Liver (tissue), 9 donors: Measurements from ENCODE around the gene FRYL. TPM values are rescaled to one million over a fixed set of nuclear protein-coding genes. Genes with fewer than 3 reads are reported as not detected.

ENCODE experiments used
- DNase-seq: peaks from one replicate; pipeline ENCODE4 v3.0.0-alpha.2; 2017; ENCODE audit warnings: low spot score
- H3K27ac ChIP-seq, 2 donors: one replicate each; pipeline ENCODE4 v1.7.0; 2013; ENCODE audit warnings: inconsistent platforms in 2 of 2, low read length in 2 of 2, control low read depth in 1 of 2, low read depth in 1 of 2, mild to moderate bottlenecking in 1 of 2
- H3K27me3 ChIP-seq, 4 donors: one replicate each; pipeline versions ENCODE4 v1.6.1 to v1.7.0; 2013; ENCODE audit warnings: low read length in 3 of 4, inconsistent platforms in 1 of 4, mild to moderate bottlenecking in 1 of 4, moderate library complexity in 1 of 4; ENCODE audit not compliant: control insufficient read depth in 4 of 4, insufficient read depth in 4 of 4
- H3K36me3 ChIP-seq, 4 donors: one replicate each; pipeline versions ENCODE4 v1.6.1 to v1.7.0; 2013; ENCODE audit warnings: low read length in 3 of 4, mild to moderate bottlenecking in 3 of 4, low read depth in 1 of 4, moderate library complexity in 1 of 4; ENCODE audit not compliant: control insufficient read depth in 4 of 4, insufficient read depth in 3 of 4
- H3K4me1 ChIP-seq, 4 donors: one replicate each; pipeline versions ENCODE4 v1.6.1 to v1.7.0; 2013; ENCODE audit warnings: low read length in 3 of 4, mild to moderate bottlenecking in 3 of 4, moderate library complexity in 1 of 4; ENCODE audit not compliant: control insufficient read depth in 4 of 4, insufficient read depth in 4 of 4
- H3K4me3 ChIP-seq, 3 donors: one replicate each; pipeline versions ENCODE4 v1.6.1 to v1.7.0; 2013; ENCODE audit warnings: low read length in 3 of 3, control low read depth in 1 of 3, low read depth in 1 of 3, mild to moderate bottlenecking in 1 of 3
- H3K9ac ChIP-seq, 2 donors: one replicate each; pipeline ENCODE4 v1.7.0; 2013; ENCODE audit warnings: low read length in 2 of 2, mild to moderate bottlenecking in 2 of 2, moderate library complexity in 2 of 2, control low read depth in 1 of 2, low read depth in 1 of 2
- H3K9me3 ChIP-seq, 4 donors: one replicate each; pipeline versions ENCODE4 v1.6.1 to v1.7.0; 2013; ENCODE audit warnings: low read length in 3 of 4; ENCODE audit not compliant: control insufficient read depth in 4 of 4
- EGR1 ChIP-seq, 2 donors: IDR thresholded peaks; 2 replicates each; pipeline ENCODE4 v1.6.1; 2016 to 2018; ENCODE audit warnings: antibody characterized with exemption in 2 of 2, low read depth in 2 of 2
- GABPA ChIP-seq, 2 donors: IDR thresholded peaks in 1 of 2; conservative IDR thresholded peaks in 1 of 2; 2 replicates each; pipeline ENCODE4 v1.6.1; 2016; ENCODE audit warnings: antibody characterized with exemption in 2 of 2, mild to moderate bottlenecking in 1 of 2, moderate library complexity in 1 of 2
- HNF4A ChIP-seq, 2 donors: conservative IDR thresholded peaks; 2 replicates each; pipeline ENCODE4 v1.6.1; 2016; ENCODE audit warnings: antibody characterized with exemption in 2 of 2, mild to moderate bottlenecking in 2 of 2
- HNF4G ChIP-seq: IDR thresholded peaks from 2 replicates; pipeline ENCODE4 v1.6.1; 2016; ENCODE audit warnings: antibody characterized with exemption
- NR2F2 ChIP-seq: IDR thresholded peaks from 2 replicates; pipeline ENCODE4 v1.6.1; 2016; ENCODE audit warnings: antibody characterized with exemption
- REST ChIP-seq: IDR thresholded peaks from 2 replicates; pipeline ENCODE4 v1.6.1; 2016; ENCODE audit warnings: antibody characterized with exemption, mild to moderate bottlenecking
- TAF1 ChIP-seq: conservative IDR thresholded peaks from 2 replicates; pipeline ENCODE4 v1.6.1; 2016; ENCODE audit warnings: antibody characterized with exemption, mild to moderate bottlenecking
- YY1 ChIP-seq: IDR thresholded peaks from 2 replicates; pipeline ENCODE4 v1.6.1; 2016; ENCODE audit warnings: antibody characterized with exemption, mild to moderate bottlenecking
- ZBTB33 ChIP-seq: IDR thresholded peaks from 2 replicates; pipeline ENCODE4 v1.6.1; 2016; ENCODE audit warnings: antibody characterized with exemption
- WGBS: extraction: QIAGEN DNeasy Blood & Tissue Kit; methylation state at CpG from one replicate; pipeline ENCODE4 v1.1.7; 2013; 5-methylcytosine and 5-hydroxymethylcytosine counted together
- polyA plus RNA-seq, 2 donors: library from polyadenylated mRNA; stranded (reverse) in 1 of 2; unstranded in 1 of 2; fragments of 200-250 nt in 1 of 2; fragments of >200 nt in 1 of 2; fragmentation: Nextera tagmentation in 1 of 2; extraction: Ambion mirVana in 1 of 2; gene quantifications; one replicate each; pipeline versions ENCODE4 v1.2.1 to v1.2.3, GENCODE V29; 2013 to 2015
- total RNA-seq, 2 donors: library from RNA; depleted of rRNA; stranded (reverse); fragments of >200 nt; gene quantifications; one replicate each; pipeline ENCODE4 v1.2.3, GENCODE V29; 2014
- donor health status: healthy.
- donor health status: healthy.
- donor health status: healthy.
- donor health status: healthy.
- donor health status: healthy.

FRYL gene
- total and polyA plus RNA-seq, 4 donors: 5.3 to 79.0 (median 27.2) TPM

- TF ChIP-seq ZBTB33: no peak
- TF ChIP-seq YY1: peak; percentile 17
- no peak for TF ChIP-seq GABPA (IDR thresholded peaks at IDR 0.05 in 1 of 2, conservative IDR thresholded peaks at IDR 0.05 in 1 of 2)
- no peak for TF ChIP-seq TAF1
These were observed 5.0 kb downstream of the FRYL start (continued) for GRCh38 chr4:48774760-48775710.

- 69% methylated on average over 3 of the region's 3 CpGs for WGBS
- Histone ChIP-seq H3K4me3 (no peak overlapping the region), H3K9ac (no peak overlapping the region), H3K27ac (no peak overlapping the region), H3K9me3 (no peaks in the 10 kb centered on the region), H3K4me1 (peaks cover 0 to 13% (median 7%) of the 10 kb centered on the region in 4 donors), H3K36me3 (no peaks in the 10 kb centered on the region), H3K27me3 (no peaks in the 10 kb centered on the region)
- DNase-seq: no peak
- TF ChIP-seq REST: no peak
- TF ChIP-seq HNF4G: no peak
- no peak for TF ChIP-seq HNF4A (conservative IDR thresholded peaks at IDR 0.05)
These were observed 7.5 kb downstream of the FRYL start for GRCh38 chr4:48772556-48772955.

GRCh38 chr4:48767055-48767929 is 12.8 kb downstream of the FRYL start:
- Histone ChIP-seq H3K9me3 (no peaks in the 10 kb centered on the region), H3K4me3 (no peak overlapping the region), H3K27me3 (no peaks in the 10 kb centered on the region), H3K36me3 (no peaks in the 10 kb centered on the region), H3K9ac (no peak overlapping the region), H3K27ac (no peak overlapping the region), H3K4me1 (peaks cover 0 to 5% (median 0%) of the 10 kb centered on the region in 4 donors)
- TF ChIP-seq EGR1 (IDR thresholded peaks at IDR 0.05; ENCODE audit: low read depth in 2 of 2) (no peak), NR2F2 (no peak)
- 98% methylated on average over 12 of the region's 12 CpGs for WGBS
- no peak for DNase-seq
